GM10847 (cell line): ENCODE measurements around the gene COL28A1.

Experiments
- POLR2A ChIP-seq: IDR thresholded peaks from 2 replicates; pipeline ENCODE4 v1.6.1; 2011; ENCODE audit not compliant: insufficient read length; ENCODE audit errors: extremely low read depth

COL28A1 gene

DNA sequence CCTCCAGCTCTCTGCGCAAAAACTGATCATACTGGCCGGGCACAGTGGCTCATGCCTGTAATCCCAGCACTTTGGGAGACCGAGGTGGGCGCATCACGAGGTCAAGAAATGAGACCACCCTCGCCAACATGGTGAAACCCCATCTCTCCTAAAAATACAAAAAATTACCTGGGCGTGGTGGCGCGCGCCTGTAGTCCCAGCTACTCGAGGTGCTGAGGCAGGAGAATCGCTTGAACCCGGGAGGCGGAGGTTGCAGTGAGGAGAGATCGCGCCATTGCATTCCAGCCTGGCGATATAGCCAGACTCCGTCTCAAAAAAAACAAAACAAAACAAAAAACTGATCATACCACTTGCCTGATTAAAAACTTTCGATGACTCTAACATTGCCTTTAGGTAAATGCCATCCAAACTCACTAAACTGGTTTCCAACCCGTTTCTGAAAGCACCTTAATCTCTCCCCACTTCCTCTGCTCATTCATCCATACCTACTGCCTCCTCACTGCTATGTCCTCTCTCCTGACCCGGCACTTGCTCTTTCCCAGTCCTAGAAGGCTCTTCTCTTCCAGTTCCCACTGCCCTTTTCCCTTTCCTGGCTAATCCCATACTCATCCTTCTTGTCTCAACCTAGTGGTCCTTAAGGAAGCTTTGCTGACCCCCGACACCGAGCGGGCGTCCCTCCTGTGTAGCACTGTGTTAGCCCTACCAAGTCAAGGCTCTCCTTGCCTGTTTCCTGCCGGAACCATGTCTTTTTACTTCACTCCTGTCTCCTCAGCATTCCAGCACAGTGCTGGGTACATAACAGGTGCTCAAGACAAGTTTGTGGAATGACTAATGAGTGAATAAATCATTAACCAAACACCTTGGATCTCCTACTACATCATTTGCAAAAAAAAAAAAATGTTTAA lies 30.3 kb upstream of the COL28A1 start:
- TF ChIP-seq POLR2A, result no peak

DNA sequence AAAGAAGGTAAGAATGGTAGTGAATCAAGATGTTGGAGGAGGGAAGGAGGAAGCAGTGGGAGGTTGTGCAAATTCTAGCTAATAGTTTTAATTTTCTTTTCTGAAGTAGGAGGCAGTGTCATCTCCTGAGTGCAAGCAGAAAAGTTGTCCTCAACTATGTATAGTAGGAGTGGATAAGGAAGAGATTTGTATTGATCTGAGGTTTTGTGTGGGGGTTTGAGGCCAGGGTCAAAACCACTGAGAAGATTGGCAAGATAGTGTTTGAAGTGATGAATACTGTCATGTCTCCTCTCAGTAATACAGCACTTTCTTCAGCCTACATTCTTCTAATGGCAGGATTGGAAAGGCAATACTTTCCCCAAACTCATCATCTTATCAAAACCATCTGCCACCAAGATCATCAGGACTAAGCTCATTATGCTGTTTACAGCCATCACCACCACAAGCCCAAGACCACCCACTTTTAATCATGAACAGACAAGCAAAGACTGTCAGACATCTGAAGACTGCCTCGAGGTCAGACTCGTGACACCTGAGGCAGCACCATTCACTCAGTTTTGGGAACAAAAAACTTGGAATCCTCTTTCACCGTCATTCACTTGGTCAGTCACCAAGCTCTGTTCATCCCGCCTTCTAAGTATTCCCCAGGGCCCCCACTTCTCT lies 29.5 kb upstream of the COL28A1 start:
- no peak for TF ChIP-seq POLR2A

- no peak for TF ChIP-seq POLR2A
Observed at GRCh38 chr7:7564323-7564780, 28.7 kb upstream of the COL28A1 start.

GRCh38 chr7:7563813-7564212 lies 28.1 kb upstream of the COL28A1 start:
- TF ChIP-seq POLR2A, result no peak

GRCh38 chr7:7563269-7563668 lies 27.6 kb upstream of the COL28A1 start:
- no peak for TF ChIP-seq POLR2A

DNA sequence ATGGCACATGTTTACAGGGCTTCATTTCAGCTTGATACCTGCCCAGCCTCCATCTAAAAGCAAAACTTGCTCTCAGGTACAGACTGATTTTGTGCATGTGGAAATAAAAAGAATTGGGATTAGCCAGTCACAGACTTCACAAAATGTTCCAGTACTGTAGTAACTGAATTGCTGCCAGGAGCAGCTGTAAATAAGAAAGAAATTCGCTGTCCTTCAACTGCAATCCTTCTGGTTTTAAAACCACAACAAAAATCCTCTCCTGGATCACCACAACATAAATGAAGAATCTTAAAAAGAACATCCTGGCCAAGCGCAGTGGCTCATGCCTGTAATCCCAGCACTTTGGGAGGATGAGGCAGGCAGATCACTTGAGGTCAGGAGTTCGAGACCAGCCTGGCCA lies 27.1 kb upstream of the COL28A1 start:
- no peak for TF ChIP-seq POLR2A

- TF ChIP-seq POLR2A, result no peak
Observed at GRCh38 chr7:7557252-7557651, 21.6 kb upstream of the COL28A1 start.

DNA sequence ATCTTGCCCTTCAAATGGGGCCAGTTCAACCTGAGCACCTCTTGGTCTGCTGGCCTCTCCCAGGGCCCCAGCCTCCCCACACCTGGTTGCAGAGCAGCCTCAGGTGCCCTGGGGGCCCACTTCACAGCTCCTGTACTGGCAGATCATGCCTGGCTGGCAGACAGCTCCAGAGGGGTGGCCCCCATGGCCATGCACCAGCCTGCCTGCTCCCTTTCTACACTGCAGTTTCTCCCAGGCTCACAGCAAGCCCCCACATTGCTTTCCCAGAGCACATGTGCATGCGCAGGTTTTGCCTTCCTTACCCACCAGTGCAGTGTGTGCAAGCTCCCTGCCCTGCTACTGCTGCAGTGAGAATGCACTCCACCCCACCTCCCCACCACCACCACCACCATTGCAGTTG lies 21.2 kb upstream of the COL28A1 start:
- no peak for TF ChIP-seq POLR2A

DNA sequence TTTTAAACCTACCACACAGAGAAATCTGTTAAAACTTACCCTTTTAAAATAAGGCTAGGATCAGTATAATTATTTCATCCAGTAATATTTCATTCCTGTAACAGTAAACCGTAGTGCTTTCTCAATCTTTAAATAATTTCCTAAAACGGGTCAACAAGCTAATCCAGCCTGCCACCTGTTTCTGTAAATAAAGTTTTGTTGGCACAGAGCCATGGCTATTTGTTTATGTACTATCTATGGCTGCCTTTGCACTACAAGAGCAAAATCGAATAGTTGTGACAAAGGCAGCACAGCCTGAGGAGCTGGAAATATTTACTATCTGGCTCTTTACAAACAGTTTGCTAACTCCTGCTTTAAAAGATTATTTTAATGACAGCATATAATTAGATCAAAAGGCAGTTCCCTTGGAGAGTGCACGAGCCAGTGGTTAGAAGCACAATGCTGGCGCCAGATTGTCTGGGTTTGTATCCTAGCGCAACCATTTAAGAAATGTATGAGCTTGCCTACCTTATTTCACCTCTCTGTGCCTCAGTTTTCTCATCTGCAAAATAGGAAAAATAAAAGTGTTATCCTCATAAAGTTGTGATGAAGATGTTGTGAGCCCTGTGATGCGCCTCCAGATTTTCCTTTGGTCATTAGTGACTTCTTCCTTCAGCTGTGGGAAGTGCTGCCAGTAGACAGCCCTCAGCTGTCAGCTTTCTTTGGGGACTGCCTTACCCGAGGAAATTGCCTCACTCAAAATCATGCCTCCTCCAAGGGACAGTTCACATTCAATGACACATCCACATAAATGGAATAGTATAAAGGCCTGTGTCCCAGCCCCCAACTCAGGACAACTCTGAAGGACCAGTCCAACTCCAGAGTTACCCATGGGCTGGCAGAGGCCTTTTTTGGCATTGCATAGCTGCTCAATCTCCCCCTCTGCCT lies 19.2 kb upstream of the COL28A1 start:
- no peak for TF ChIP-seq POLR2A

GRCh38 chr7:7554021-7554432 lies 18.4 kb upstream of the COL28A1 start:
- no peak for TF ChIP-seq POLR2A

DNA sequence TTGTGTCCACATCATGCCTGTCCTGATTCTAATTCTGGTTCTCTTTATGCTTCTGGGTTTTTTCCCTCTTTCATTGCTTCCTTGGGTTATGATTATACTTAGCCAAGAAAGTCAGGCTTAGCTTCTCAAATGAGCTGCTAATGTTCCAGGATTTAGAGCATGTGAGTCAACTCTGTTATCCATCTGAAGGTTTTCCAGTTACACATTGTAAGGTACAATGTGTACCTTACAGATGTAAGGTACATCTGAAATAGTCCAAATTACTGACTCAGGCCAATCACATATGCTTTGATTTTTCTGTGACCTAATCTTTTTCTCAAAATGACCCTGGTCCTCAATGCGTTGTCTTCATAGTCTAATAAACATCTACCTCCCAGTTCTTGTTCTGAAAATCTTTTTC lies 17.7 kb upstream of the COL28A1 start:
- TF ChIP-seq POLR2A, result no peak

GRCh38 chr7:7552199-7552598 lies 16.5 kb upstream of the COL28A1 start:
- TF ChIP-seq POLR2A, result no peak

- no peak for TF ChIP-seq POLR2A
Observed at GRCh38 chr7:7550663-7551062, 15.0 kb upstream of the COL28A1 start.

- no peak for TF ChIP-seq POLR2A
Observed at GRCh38 chr7:7548407-7548806, 12.7 kb upstream of the COL28A1 start.

DNA sequence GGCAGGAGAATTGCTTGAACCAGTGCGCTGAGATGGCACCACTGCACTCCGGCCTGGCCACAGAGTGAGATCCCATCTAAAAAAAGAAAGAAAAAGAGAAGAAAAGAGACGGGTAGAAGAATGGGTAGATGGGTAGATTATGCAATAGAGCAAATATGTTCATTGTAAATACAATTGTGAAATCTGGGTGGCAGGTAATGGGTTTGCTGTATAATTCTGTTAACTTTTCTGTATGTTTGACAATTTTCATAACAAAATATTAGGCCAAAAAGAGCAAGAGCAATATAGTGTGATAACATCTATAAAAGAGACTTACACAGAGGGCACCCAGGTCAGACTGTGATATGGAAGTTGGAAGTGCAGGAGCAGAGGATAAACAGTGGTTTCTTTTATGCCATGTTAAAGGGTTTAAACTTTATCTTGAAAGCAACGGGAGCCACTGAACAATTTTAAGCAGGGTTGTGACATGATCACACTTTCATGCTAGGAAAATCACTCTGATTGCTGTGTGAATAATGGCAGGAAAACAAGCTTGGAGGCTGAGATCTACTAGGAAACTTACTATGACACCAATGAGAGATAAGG lies 6.7 kb upstream of the COL28A1 start:
- no peak for TF ChIP-seq POLR2A
